ENCODE data around the gene G3BP1. TPM values are rescaled to one million over a fixed set of nuclear protein-coding genes. Genes with fewer than 3 reads are reported as not detected.

Gene G3BP1
- total RNA-seq: 197 and 206 TPM in 2 replicates

DNA sequence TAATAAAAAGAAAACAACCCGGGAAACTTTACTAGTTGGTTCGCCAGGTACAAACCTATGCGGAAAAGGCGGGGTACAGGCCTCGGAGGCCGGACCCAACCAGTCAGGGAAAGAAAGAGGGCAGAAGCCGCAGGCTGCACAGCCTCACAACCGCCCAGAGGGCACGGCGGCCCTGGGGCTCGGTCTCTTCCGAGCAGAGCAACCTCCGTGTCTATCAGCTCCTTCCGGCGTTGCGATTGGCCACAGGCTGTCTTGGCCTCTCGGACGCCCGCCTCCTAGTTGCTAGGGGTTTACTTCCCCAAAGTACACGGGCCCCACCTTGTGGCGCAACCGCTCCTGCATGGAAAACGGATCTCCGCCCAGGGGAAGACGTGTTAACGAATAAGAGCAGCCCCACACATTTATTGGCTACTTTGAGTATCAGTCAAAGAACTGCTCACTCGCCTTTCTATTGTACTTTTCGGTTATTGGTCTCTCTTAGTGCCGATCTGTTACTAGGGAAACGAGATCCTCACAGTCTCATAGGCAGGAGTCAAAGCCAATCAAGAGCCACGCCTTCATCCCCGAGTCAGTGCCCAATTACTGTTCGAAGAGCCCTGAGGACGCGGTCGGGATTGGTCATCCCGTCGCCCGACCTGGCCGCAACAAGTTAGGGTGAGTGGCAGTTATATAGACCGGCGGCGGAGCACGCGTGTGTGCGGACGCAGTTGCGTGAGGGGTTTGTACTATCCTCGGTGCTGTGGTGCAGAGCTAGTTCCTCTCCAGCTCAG, at the start of gene G3BP1:
G3BP1 (plus strand) TSS at position 696 of the 770 bp plus-strand sequence. CDS start 14,667 bp downstream, outside the sequence.

DNA sequence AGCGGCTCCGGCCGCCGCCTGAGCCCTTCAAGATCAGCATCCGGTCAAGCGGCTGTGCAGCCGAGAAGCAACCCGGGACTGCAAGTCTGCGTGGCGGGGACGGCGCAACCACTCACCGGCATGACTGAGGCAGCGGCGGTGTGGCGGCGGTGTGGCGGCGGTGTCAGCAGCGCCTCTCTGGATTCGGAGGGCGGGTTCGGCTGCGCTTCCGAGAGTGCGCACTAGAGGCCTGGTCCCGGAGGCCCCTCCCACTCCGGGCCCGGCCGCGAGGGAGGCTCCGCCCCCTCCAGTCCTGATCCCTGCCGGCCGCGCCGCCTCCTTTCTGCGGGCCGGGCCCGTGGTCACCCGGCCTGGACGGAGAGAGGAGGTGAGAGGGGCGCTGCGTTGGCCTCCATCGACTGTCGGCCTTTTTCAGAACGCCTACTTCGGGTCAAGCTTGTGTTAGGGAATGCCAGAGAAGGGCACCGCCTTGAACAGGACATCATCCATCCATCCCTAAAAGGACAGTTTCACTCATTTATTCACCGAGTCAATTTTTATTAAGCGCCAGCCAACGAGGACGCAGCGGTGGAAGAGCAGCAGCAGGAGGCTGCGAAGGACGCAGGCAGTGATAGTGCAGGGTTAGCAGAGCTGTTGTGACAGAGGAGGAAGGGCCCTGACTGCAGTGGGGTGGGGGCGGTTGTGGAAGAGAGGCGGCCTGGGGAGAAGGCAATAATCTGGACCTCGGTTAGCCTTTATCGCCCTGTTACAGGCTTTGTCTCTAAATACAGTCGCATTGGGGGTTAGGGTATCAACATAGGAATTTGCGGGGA, 13.1 kb upstream of the G3BP1 start, which contains the start of gene ATOX1:
ATOX1 (minus strand) TSS at position 202 of the 812 bp plus-strand sequence; CDS start at position 122, 80 bp downstream.

Other genes starting within 250 kb of the G3BP1 start
- gene FAT2, start 180.6 kb upstream of the G3BP1 start, total RNA-seq: not detected in 2 replicates
- gene SPARC, start 85.0 kb upstream of the G3BP1 start, total RNA-seq: 1,105 and 1,145 TPM in 2 replicates
- gene ATOX1, start 13.3 kb upstream of the G3BP1 start, total RNA-seq: 169 and 216 TPM in 2 replicates
- not detected in 2 replicates for gene GLRA1, start 152.9 kb downstream of the G3BP1 start, total RNA-seq